ENCODE results near the gene AOPEP.

Gene AOPEP

DNA sequence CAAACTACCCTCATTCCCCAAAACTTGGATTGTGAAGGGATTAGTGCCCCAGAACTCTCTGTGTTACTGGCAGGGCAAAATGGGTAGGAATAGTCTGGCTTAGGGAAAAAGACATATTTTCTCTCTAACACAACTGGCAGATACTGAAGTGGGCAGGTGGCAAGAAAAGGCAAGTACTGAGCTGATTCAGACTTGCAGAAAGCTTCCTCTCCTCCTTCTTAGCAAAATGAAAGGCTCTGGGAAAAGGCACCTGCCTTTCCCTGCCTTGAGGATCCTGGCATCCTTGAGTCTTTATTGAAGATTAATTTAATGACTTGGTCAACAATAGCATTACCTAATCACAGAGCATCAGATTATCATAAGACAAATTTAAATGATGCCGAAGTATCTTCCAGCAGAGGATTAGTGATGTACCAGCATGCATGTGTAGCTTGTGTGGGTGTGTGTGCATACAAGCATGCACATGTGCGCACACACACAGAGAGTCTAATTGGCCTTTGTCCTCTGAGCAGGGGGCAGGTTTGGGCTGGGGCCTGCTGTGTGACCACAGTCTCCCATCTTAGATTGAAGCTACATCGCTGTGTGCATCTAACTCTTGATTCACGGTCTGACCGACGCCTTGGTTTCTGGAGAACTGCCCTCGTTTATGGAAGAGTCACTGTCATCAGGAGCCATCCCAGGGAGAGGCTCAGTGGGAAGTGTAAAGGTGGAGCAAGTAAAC is 294.8 kb downstream of the AOPEP start:
- TF ChIP-seq, protein P1, sequence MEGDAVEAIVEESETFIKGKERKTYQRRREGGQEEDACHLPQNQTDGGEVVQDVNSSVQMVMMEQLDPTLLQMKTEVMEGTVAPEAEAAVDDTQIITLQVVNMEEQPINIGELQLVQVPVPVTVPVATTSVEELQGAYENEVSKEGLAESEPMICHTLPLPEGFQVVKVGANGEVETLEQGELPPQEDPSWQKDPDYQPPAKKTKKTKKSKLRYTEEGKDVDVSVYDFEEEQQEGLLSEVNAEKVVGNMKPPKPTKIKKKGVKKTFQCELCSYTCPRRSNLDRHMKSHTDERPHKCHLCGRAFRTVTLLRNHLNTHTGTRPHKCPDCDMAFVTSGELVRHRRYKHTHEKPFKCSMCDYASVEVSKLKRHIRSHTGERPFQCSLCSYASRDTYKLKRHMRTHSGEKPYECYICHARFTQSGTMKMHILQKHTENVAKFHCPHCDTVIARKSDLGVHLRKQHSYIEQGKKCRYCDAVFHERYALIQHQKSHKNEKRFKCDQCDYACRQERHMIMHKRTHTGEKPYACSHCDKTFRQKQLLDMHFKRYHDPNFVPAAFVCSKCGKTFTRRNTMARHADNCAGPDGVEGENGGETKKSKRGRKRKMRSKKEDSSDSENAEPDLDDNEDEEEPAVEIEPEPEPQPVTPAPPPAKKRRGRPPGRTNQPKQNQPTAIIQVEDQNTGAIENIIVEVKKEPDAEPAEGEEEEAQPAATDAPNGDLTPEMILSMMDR (IDR thresholded peaks at IDR 0.05; ENCODE audit: borderline replicate concordance, insufficient read depth, low read depth, low read length) = no peak

DNA sequence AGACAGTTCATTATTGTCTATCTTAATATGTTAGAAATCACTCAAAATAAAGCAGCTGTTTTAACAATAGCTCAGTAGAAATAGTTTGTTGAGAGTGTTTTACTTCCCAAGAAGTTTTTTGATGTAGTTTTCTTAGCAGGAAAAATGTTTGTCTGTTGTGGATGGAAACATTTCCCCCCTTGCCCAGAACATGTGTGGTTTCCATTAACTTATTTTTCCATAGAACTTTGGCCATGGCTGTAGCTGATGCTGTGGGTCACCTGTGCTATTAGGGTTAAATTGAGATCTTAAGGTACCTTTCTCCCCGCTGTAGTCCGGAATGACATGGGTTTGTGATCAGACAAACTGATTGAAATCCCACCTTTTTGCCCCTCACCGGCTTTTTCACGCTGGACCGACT is 296.2 kb downstream of the AOPEP start:
- H3K4me3 ChIP-seq (ENCODE audit: low read depth, low read length) = no peak overlapping the region
- TF ChIP-seq, protein P1 (IDR thresholded peaks at IDR 0.05; ENCODE audit: borderline replicate concordance, insufficient read depth, low read depth, low read length) = no peak

More for the DNA sequence above, 294.8 kb downstream of the AOPEP start:
- no peak overlapping the region for H3K4me3 ChIP-seq (ENCODE audit: low read depth, low read length)

DNA sequence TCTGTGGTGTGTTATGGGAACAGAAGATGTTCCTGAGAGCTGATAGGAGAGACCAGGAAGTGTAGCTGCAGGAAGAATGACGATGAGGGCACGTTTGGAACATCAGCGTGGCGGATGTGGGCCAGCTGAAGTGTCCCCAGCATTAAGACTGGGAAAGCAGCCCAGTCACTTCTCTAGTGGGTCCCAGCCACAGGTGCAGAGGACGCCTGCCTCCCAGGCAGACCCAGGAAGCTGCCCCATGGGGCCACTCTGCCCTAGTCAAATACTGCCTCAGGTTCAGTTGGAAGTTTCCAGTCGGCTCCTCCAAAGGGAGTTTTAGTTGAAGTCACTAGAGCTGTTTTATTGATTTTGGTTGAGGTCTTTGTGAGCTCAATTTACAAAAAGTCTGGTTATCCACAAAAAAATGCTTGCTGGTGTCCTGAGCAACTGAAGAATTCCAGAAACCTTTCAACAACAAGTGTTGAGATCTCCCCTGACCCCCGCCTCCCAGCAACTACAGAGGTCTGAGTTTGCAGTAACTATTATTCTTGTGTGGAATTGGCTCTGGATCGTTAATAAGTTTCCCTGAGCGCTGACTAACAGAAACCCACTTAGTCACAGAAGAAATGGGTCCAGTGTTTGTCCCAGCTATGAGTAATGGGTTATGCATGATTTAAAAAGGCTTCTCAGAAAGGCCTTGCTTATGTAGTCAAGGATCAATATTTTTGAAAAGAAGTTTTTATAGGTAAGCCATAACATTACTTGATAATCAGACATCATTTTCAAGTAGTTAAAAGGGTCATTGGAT is 296.9 kb downstream of the AOPEP start:
- no peak overlapping the region for H3K4me3 ChIP-seq (ENCODE audit: low read depth, low read length)
- TF ChIP-seq, protein P1 (IDR thresholded peaks at IDR 0.05; ENCODE audit: borderline replicate concordance, insufficient read depth, low read depth, low read length) = no peak

DNA sequence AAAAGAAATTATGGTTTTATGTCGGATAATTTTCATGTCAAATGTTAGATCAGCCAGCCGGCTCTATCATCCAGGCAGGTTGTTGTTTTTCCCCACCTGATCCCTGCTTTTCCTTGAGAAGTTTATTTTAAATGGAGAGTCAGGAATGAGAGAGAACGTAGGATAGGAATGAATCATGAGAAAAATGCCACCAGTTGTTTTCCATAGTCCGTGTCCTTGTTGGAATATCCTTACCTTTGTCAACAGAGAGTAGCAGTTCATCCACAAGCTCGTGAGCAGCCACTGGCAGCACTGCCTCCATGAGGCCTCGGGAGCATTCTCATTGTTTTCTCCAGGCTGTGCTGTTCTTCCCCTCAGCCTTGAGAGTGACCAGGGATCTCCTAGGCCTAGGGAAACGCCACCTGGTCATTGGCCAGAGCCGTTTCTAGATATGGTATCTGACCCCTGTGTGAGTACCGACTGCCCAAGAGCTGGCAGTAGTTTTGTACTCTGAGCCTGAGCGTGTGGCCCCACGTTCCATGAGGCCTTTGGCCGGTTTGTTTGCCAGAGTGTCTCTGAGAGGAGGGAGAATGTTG is 297.7 kb downstream of the AOPEP start:
- TF ChIP-seq, protein P1 (IDR thresholded peaks at IDR 0.05; ENCODE audit: borderline replicate concordance, insufficient read depth, low read depth, low read length) = no peak
- H3K4me3 ChIP-seq (ENCODE audit: low read depth, low read length) = no peak overlapping the region

DNA sequence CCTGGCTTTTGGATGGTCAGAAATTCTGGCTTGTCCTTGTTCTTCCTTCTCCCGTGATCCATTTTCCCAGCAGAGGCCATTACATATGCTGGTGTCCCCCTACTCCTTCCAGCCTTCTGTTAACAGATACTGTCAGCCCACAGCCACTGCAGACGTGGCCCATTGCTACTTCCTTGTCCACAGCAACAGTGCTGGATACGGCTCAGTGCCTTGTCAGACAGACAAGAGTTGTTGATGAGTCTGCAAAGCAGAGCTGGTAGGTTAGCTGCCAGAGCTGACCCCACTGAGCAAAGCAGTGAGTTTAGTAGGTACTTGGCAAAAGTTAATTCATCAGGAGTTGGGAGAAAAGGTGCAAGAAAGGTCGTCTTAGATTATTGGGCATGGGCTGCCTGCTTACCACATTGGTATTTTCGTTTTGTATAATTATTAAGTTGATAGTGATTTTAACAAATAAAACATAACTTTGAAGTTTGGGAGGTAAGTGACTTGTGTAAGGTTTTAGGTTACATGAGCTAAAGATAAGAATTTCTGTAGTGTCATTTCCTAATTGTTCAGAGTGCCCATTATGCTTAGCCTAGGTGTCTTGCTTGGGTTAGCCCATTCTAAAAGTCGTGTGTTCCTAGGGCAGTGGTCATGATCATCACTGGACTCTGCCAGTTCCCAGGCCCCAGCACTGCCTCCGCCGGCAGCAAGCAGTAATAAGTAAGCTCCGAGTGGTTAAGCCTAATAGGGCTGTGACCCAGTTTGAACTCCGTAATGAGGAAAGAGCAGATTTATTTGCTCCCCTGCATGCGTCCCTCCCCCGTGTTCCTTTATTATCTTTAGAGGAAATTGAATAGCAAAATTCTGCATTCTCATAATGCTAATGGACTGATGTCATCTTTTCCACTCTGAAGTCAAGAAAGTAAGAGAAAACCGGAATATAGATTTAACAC is 299.0 kb downstream of the AOPEP start:
- H3K4me3 ChIP-seq (ENCODE audit: low read depth, low read length) = no peak overlapping the region
- TF ChIP-seq, protein P1 (IDR thresholded peaks at IDR 0.05; ENCODE audit: borderline replicate concordance, insufficient read depth, low read depth, low read length) = no peak

DNA sequence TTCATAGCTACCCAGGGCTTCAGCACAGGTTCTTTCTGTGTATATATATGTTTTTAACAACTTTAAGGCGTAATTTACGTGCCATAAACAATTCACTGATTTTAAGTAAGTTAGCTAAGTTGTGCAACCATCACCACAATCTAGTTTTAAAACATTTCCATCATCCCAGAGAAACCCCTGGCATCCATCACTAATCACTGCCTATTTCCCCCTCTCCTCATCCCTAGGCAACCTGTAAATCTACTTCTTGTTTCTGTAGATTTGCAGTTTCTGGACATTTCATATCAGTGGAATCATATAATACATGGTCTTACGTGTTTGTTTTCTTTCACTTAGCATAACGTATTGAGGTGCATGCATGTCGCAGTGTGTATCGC is 299.6 kb downstream of the AOPEP start:
- TF ChIP-seq, protein P1 (IDR thresholded peaks at IDR 0.05; ENCODE audit: borderline replicate concordance, insufficient read depth, low read depth, low read length) = no peak
- no peak overlapping the region for H3K4me3 ChIP-seq (ENCODE audit: low read depth, low read length)

Data from GM12875 (cell line).